Stimulated activated CD8-positive, alpha-beta memory T cell treated with anti-CD3 and anti-CD28 coated beads, Interleukin-12 subunit alpha, Interleukin-12 subunit beta, amount 100 ng/mL, for 24 hours (primary cell): Measurements from ENCODE around the gene PROX2.

ENCODE experiments used
- DNase-seq: peaks from one replicate; pipeline ENCODE4 v3.0.0-alpha.2; 2020; ENCODE audit errors: extremely low read depth

PROX2 gene

DNA sequence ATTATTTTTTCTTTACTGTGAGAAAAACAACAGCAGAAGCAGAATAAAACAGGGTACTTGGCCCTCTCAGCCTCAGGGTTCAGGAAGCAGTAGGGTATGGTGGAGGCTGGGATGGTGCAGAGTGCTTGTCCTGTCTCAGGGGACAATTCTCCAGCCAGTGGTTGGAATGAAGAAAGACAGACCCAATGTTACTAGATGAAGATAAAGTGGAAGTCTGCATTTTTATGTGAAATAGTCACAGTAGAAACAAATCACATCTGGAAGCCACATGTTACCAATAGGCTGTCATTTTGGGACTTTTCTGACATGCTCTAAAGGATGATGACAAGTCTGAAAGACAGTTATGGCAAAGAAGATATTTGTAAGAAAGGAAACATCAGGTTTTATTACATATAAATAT lies 32.3 kb downstream of the PROX2 start:
- no peak for DNase-seq

DNA sequence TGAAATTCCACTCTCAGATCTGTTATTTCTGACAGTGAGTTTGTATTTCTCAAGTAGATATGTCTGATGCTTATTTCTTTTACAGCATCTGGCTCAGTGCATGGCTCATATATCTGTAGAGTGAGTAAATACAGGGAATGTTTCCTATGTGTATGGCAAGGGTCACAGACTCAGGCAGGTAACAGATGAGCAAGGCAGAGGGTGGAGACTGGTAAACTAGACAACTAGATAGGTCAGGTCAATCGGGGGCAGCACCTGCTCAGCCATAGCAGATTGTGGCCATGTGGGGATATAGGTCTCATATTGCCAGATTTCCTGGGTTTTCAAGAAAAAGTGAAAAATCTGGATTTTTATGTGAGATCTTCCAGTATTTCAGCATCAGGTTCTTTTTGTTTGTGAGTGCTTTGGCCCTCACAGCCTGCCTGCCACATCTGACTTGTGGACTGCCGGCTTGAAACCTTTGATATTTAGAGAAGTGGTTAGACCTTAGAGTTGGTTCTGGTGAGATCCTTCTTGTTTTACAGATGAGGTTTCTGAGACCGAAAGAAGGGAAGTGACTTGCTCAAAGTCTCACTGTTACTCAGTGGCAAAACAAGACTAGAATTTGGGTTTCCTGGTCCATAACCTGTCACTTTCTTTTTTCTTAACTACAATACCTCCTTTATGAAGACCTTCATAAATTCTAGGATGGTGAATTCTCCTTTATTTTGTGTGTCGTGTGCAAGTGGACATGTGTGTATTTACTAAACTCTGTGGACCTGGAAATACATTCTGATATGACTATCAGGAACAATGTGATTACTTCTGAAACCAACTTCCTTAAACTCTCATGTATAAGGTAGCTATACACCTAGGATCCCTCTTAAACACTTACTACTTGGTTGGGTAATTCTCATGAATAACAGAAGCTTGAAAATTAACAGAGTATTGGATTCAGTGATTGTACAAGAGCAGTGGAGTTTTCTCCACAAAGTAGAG lies 34.4 kb downstream of the PROX2 start:
- no peak for DNase-seq

DNA sequence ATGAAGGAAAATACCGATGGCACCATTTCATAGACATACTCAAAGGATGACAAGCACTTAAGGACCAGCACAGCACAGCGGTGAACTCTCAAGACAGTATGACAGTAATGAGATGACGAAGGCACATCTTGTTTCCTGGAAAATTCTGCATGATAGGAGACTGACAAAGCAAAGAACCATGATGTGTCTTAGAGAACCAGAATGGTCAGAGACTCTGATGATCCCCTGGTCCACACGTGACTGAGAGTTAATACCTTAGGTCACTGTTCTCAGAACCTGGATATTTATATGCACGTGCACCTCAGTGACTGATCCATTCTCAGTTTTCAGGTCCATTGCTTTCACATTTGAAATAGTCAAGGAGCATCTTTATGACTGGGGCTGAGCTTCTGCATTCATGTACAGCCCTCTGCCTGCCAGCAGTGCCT lies 35.3 kb downstream of the PROX2 start:
- no peak for DNase-seq

DNA sequence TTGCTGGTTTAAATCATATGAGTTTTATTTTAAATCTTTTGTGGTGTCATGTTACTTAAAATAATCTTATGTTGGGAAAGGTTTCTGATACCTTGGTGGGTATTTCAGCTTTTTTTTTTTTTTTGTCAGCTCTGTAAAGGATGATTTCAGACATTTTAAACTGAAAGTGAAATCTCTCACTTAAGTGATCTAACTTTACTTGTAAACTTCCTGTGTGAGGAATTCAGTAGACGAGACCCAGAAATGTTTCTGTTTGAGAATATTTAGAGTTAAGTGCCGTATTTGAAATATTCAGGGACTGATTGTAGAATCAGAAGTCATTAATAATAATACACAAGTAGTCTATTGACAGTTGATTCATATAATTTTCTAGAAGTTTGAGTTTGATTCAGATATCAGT lies 37.8 kb downstream of the PROX2 start:
- DNase-seq = no peak

DNA sequence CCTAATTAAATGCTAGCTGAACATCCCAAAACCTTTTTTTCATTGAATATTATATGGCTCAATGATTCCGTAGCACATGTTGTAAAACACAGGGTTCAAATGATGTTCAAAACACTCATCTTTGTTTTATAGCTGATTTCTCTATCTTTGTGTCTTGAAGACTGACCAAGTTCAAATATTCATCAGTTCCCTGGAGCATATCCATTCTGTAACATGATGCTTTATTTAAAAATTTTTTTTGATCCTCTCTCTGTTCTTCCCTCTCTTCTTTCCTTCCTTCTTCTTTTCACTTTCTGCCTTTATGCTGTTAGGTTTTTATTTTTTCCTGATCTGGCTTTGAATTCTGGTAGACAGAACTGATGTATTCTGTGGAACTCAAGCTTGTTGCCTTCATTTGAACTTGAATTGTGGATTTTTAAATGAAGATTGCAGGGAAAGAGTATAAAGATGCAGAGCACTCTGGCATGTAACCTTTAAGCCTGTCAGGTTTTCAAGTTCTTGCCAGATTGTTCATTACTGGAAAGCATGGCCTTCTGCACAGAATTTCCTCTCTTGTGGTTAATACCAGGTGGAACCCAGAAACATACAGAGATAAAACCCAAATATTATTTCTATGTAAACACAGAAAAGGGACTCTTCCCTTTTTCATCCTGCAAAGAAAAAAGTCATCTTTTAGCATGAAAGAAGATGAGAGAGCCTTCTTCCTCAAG lies 39.5 kb downstream of the PROX2 start:
- DNase-seq = no peak

DNA sequence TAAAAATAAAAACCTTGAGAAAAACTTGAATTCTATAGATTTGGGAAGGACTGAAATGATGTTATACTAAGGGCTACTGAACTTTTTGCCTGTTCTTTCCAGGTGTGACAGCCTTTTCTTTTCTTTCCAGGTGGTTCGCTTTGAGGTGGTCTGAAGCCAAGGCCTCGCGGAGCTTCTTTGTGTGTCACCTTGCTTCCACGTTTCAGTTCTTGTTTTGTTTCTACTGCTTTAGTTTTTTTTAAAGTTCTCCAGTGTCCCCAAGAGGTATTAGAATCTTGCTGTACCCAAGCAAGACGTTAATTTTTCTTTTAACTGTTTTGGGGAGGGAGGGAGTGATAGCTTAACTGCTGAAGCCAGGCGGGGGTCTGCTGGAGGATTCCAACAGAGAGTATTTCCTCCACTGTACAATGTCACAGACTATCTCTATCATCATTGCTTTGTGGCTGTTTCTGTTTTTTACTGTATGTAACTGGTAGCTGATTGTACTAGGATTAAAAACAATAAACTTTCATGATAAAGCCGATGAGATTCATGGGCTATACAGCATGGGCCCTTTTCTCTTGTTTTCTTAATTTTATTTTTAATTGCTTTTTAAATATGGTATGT lies 40.2 kb downstream of the PROX2 start:
- no peak for DNase-seq

DNA sequence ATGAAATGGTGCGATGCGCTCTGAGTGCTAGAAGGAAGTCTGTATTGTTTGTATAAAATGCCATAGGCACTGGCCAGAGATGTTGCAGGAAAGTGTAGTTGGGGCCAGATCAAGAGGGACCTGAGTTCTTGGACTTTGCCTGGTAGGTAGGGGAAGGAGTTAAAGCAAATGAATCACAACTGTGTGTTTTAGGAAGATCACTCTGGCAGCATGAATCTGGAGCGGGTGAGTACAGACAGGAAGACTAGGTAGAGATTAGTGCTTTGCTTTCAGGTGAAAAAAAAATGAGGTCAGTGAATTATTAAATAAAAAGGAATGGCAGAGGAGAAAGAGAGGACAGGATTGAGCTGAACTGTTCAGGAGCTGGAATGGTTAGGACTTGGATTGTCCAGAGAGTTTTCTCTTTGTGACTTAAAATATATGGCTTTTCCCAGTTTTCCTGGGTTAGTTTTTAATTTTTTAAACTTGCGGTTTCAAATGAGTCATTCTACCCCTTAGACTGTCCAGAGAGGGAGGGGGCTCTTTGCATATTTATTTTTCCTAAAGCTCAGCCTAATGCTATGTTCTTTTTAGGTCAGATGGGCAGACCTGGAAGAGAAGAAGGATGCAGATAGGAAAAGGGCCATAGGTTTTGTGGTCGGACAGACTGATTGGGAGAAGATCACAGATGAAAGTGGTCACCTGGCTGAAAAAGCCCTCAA lies 41.1 kb downstream of the PROX2 start:
- DNase-seq = no peak

DNA sequence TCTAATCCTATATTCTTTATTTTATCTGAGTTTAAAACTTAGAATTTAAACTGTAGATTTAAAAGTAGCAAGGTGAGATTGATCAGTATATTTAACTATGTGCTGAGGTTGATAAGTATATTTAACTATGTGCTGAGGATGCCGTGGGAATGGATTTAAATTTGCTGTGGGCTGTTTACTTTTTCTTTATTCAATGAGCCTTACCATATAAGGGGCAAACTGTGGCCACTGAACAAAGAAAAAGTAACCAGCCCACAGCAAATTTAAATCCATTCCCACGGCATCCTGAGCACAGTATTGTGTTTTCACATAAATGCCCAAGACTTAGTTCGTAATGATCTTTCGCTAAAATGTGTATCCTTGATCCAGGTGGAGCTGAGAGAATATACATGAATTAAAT lies 43.1 kb downstream of the PROX2 start:
- no peak for DNase-seq

DNA sequence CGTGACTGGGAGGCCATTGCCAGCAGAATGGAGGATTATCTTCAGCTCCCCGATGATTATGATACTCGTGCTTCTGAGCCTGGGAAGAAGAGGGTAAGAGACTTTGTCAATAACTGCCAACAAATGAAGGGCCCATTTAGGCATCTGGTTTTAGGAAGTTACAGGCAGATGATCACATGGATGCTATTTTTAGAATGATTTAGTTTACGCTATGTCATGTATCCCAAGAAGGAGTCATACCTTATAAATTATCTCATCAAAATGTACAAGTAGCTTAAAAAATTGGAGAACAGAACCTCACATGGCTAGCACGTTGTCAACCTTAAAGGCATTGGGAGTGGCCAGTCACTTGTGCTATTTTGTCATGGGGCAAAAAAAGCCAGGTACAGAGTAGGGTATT lies 46.7 kb downstream of the PROX2 start:
- no peak for DNase-seq

DNA sequence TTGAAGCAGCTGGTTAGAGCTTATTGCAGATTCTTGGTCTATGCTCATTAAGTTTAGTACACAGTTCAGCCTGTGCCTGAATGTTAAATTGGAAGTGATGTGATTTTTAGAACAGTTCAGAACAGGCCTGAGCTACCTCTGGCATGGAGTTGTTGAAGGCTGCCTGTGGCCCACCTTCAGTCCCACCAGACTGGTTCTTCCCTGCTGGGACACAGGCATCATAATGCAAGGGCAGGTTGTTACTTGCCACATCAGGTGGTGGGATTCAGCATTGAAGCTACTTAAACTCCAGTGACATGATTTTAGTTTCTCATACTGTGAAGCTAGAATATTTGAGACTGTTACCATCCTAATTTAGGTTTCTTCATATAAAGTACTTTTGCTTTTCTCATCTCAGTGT lies 49.4 kb downstream of the PROX2 start:
- DNase-seq = no peak
